GM06990 (cell line): ENCODE measurements around the gene ACP1.

Experiments used
- DNase-seq: peaks from one replicate; pipeline ENCODE4 v3.0.0-alpha.2; 2011; ENCODE audit not compliant: insufficient read length; ENCODE audit errors: extremely low read depth
- H3K27me3 ChIP-seq: replicated peaks from 2 replicates; pipeline ENCODE4 v1.6.0; 2011; ENCODE audit warnings: low read length; ENCODE audit not compliant: control insufficient read depth, insufficient read depth
- H3K36me3 ChIP-seq: 2 replicates; pipeline ENCODE4 v1.5.1; 2011; ENCODE audit warnings: low read length; ENCODE audit not compliant: control insufficient read depth, insufficient read depth
- H3K4me3 ChIP-seq: replicated peaks from 2 replicates; pipeline ENCODE4 v1.5.1; 2011; ENCODE audit warnings: low read depth, mild to moderate bottlenecking, control low read depth, low read length
- TF ChIP-seq, protein P1 (sequence below): IDR thresholded peaks from 2 replicates; pipeline ENCODE4 v1.5.1; 2011; ENCODE audit warnings: low read length, control low read depth, mild to moderate bottlenecking, inconsistent platforms; ENCODE audit not compliant: insufficient read depth, poor library complexity, severe bottlenecking

ACP1 gene

GRCh38 chr2:286774-287392 lies 22.1 kb downstream of the ACP1 start:
- TF ChIP-seq, protein P1, sequence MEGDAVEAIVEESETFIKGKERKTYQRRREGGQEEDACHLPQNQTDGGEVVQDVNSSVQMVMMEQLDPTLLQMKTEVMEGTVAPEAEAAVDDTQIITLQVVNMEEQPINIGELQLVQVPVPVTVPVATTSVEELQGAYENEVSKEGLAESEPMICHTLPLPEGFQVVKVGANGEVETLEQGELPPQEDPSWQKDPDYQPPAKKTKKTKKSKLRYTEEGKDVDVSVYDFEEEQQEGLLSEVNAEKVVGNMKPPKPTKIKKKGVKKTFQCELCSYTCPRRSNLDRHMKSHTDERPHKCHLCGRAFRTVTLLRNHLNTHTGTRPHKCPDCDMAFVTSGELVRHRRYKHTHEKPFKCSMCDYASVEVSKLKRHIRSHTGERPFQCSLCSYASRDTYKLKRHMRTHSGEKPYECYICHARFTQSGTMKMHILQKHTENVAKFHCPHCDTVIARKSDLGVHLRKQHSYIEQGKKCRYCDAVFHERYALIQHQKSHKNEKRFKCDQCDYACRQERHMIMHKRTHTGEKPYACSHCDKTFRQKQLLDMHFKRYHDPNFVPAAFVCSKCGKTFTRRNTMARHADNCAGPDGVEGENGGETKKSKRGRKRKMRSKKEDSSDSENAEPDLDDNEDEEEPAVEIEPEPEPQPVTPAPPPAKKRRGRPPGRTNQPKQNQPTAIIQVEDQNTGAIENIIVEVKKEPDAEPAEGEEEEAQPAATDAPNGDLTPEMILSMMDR = no peak
- Histone ChIP-seq H3K36me3 (no peaks in the 10 kb centered on the region; the same call in none of the 2 replicates), H3K27me3 (no peaks in the 10 kb centered on the region; the same call in 1 of the 2 replicates), H3K4me3 (no peak overlapping the region)
- no peak for DNase-seq

GRCh38 chr2:287471-287885 lies 22.7 kb downstream of the ACP1 start:
- TF ChIP-seq, protein P1 = no peak
- Histone ChIP-seq H3K4me3 (no peak overlapping the region), H3K36me3 (no peaks in the 10 kb centered on the region; the same call in 1 of the 2 replicates), H3K27me3 (no peaks in the 10 kb centered on the region; the same call in 1 of the 2 replicates)
- DNase-seq = no peak

- TF ChIP-seq, protein P1 = no peak
- no peak within 1 kb of the TSS; the same call in 1 of the 2 replicates for H3K4me3 ChIP-seq
- H3K36me3 ChIP-seq = no peaks in the 10 kb centered on the region; the same call in 1 of the 2 replicates
- DNase-seq = no peak
- no peaks in the 10 kb centered on the region; the same call in 1 of the 2 replicates for H3K27me3 ChIP-seq
Observed at GRCh38 chr2:287911-288757, 23.4 kb downstream of the ACP1 start, which contains the start of gene ALKAL2. Gene ALKAL2 (minus strand): TSS chr2:288091. CDS start chr2:287835, 256 bp downstream.

- no peak overlapping the region for H3K4me3 ChIP-seq
- TF ChIP-seq, protein P1 = no peak
- no peaks in the 10 kb centered on the region for H3K36me3 ChIP-seq
- no peaks in the 10 kb centered on the region; the same call in 1 of the 2 replicates for H3K27me3 ChIP-seq
- no peak for DNase-seq
Observed at GRCh38 chr2:288758-289361, 24.1 kb downstream of the ACP1 start.

DNA sequence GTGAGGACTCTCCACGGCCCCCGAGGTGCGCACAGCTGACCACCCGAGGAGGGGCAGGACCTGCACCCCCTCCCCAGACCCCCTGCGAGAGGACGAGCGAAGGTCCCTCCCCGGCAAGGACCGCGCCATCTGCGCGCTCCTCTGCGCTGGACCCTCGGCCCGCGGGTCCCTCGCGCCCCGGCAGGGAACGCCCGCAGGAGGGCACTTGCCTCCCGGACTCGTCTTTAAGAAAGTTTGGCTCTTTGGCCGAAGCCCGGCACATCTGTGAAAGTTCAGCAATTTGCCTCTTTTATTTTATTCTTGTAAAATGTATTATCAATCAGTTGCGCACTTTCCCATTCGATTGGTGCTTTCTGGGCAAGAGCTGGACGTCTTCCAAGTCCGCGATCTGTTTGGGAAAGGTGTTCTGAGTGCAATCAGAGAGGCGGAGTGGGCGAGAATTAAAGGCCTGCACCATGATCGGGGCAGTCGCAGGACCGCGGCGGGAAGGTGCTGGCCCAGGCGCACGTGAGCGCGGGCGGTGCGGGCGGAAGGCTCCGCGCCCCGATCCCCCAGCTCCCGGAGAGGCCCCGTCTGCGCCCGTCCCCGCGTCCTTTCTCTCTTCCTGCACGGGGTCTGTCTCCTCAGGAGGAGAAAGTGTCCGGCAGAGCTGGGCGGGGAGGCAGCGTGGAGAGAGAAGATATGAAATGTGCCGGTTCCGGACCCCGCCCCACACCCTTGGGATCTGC lies 24.8 kb downstream of the ACP1 start:
- H3K27me3 ChIP-seq = no peaks in the 10 kb centered on the region; the same call in 1 of the 2 replicates
- DNase-seq = no peak
- H3K4me3 ChIP-seq = peak overlapping the region; percentile 43
- TF ChIP-seq, protein P1 = no peak
- no peaks in the 10 kb centered on the region for H3K36me3 ChIP-seq
